Glomerular endothelial cell (primary cell): Measurements from ENCODE around the gene DPYSL3. TPM values are rescaled to one million over a fixed set of nuclear protein-coding genes. Genes with fewer than 3 reads are reported as not detected.

Source experiments
- DNase-seq: peaks from one replicate; pipeline ENCODE4 v3.0.0-alpha.2; 2011; ENCODE audit warnings: low read depth, low spot score; ENCODE audit errors: extremely low read depth
- total RNA-seq: library from RNA; depleted of rRNA; stranded (reverse); fragments of >200 nt; gene quantifications from 2 replicates; pipeline ENCODE4 v1.2.3, GENCODE V29; 2015

DPYSL3 gene
- total RNA-seq, 1 donor from 2014 or later, result 145 TPM

DNA sequence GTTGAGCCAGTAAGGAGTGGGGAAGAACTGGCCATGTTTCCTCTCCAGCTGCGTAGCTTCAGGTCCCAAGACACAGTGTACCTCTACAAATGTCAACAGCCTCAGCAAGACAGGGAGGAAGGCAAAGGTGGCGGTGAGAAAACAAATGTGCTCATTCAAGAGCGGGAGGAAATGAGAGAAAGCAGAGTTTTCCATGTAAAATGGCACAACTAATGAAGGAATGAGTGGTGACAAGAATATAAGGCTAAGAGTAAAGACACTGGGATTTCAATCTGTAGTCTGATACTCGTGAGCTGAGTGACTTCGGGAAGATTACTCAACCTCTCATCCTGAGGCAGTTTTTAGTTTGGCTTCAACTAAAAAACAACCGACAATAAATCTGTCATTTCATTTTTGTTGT lies 67.6 kb downstream of the DPYSL3 start:
- DNase-seq, result no peak

DNA sequence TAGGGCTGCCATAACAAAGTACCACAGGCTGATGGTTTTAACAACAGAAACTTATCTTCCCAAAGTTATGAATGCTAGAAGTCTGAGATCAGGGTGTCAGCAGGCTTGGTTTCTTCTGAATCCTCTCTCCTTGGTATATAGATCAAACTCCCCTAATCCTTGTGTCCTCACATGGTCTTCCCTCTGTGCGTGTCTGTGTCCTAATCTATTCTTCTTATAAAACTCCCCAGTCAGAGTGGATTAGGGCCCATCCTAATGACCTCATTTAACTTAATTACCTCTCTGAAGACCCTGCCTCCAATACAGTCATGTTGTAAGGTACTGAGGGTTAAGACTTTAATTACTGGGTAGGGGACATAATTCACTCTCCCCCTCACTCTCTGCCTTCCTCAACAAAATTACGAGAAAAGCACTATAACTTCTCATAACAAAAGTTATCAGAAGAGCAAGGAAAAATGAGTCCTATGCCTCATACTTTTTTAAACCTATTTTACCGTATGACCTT lies 68.6 kb downstream of the DPYSL3 start:
- no peak for DNase-seq

DNA sequence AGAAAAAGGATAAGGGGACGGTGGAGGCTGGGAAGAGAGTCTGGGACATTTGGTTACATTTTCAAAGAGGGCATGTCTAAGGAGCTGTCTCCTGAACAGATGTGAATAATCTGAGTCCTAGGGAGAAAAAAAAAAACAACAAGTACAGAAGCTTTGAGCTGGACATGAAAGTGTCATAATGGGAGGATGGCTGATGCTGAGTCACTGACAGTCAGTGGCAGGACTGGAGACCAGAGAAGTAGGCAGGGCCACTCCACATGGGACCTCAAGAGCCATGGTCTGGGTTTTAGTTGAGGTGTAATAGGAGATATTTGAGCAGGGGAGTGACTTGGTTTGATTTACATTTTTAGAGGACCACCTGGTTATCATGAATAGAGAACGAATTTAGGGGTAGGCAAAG lies 70.6 kb downstream of the DPYSL3 start:
- DNase-seq, result no peak

- DNase-seq, result no peak
These were observed 72.7 kb downstream of the DPYSL3 start for GRCh38 chr5:147437161-147437596.

DNA sequence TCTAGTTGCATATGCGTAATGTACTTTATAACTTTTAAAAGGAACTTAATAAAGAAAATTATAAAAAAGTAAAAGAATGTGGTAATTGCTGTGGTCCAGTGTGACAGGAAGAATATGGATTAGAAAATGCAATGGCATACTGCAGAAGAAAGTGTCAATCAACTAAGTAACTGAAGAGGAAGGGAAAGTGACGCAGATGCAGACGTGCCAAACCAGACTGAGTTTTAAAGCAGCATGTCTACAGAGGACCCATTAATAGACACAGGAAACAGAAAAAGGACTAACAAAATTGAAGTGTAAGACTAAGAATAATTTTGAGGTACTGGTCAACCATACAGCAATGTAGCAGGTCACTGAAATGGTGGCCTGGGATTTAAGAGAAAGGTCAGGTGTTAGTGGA lies 73.3 kb downstream of the DPYSL3 start:
- no peak for DNase-seq

- no peak for DNase-seq
These were observed 75.8 kb downstream of the DPYSL3 start for GRCh38 chr5:147434049-147434448.

GRCh38 chr5:147432323-147432722 lies 77.5 kb downstream of the DPYSL3 start:
- no peak for DNase-seq

- DNase-seq, result no peak
These were observed 78.3 kb downstream of the DPYSL3 start for GRCh38 chr5:147431586-147431985.

DNA sequence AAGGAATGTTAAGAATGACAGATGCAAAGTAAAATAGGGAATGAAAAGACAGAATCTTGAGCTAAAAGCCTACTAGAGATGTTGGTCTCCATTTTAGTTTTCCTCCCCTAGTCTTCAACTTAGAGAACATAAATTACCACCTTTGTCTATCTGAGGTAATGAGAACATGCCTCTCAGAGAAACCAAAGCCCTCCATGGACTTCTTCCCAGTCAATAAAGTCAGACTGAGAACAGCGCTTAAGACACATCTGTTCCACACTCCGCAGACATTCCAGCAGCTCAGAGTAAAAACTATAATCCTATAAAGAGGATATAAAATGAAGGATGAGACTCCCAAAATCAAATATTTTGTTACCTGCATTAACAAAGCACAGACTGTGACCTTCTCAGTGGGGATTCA lies 79.2 kb downstream of the DPYSL3 start:
- no peak for DNase-seq

DNA sequence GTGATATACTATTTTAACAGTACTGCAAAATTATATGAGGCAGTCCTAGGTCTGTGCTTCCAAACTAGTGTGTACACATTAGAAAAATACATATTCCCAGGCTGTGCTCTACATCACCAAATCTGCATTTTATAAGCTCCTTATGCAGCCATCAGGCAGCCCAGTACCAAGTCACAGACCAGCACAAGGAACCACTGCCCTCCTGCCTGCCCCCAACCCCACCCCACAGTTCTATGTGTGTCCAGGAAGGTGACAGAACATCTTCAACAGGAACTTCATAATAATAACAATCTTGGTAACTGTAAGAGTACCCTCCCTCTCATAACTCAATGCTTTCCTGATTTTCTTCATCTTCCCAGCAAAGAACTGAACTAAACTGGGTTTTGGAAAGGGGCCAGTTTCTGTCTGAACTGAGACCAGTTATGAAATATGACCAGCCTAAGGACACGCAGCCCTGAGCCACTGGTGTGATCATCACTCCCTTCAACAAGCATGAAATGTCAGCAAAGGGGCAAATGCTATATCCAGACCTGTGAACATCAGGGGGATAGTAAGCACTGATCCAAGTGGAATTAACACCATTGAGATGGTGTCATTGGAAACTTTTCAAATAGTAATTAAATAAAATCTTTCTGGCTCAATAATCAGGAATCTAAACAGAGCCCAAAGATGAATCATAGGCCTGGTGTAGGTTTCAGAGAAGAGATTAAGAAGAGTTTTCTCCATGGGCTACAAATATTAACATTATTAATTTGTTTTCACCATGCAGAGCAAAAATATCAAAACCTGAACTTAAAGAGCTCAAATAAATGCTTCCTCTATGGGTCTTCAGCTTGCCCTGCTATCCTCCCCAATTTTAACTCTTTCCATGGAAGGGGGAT lies 82.1 kb downstream of the DPYSL3 start:
- DNase-seq, result no peak

- DNase-seq, result no peak
These were observed 83.1 kb downstream of the DPYSL3 start for GRCh38 chr5:147426640-147427327.

GRCh38 chr5:147418613-147419012 lies 91.3 kb downstream of the DPYSL3 start:
- DNase-seq, result no peak

DNA sequence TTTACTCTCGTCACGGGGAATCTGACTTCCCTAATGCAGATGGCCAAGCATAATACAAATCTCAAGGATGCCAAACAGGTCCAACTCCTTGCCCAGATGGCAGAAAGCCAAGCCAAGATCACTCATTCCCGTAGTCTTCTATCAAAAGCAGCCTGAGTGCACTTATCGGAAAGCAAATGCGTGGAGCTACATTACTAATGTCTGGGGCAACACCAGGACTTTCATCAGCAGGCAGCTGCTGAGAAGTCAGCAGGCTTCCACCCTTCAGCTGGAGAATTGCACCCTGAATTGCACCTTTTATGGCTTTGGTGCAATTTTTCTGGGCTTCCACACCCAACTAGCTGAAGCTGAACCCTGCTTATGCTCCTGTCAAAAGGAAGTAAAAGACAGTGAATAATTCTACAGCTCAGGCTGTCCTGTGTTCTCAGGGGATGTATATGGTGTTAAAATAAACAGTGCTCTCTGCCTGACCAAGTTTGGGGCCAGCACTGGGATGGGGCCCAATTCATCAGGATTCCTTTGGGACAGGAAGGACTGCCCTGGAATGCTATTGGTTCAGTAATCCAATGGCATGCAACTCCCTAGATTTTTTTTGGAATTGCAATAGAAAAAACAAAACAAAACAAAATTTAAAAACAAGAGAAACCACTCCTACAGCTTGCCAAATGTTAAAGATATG lies 92.6 kb downstream of the DPYSL3 start:
- DNase-seq, result no peak

- no peak for DNase-seq
These were observed 94.2 kb downstream of the DPYSL3 start for GRCh38 chr5:147415651-147416050.

DNA sequence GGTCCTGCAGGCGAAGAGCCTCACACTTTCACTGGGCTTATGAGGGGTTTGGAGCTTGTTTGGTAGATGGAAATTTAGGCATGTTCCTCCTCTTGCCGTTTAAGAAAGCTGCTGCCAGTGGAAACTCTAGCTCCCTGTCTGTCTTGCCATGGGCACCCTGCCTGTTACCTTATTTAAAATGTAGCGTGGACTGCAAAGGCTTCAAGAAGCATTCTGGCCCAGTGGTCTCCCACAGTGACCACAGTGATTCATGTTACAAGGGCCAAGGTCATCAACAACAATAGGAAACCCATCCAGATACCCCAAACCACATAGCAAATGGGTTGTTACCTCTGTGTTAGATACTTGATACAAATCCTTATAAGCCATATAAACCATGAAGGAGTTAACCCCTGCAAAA lies 96.6 kb downstream of the DPYSL3 start:
- DNase-seq, result no peak

GRCh38 chr5:147412561-147412960 lies 97.3 kb downstream of the DPYSL3 start:
- DNase-seq, result no peak

DNA sequence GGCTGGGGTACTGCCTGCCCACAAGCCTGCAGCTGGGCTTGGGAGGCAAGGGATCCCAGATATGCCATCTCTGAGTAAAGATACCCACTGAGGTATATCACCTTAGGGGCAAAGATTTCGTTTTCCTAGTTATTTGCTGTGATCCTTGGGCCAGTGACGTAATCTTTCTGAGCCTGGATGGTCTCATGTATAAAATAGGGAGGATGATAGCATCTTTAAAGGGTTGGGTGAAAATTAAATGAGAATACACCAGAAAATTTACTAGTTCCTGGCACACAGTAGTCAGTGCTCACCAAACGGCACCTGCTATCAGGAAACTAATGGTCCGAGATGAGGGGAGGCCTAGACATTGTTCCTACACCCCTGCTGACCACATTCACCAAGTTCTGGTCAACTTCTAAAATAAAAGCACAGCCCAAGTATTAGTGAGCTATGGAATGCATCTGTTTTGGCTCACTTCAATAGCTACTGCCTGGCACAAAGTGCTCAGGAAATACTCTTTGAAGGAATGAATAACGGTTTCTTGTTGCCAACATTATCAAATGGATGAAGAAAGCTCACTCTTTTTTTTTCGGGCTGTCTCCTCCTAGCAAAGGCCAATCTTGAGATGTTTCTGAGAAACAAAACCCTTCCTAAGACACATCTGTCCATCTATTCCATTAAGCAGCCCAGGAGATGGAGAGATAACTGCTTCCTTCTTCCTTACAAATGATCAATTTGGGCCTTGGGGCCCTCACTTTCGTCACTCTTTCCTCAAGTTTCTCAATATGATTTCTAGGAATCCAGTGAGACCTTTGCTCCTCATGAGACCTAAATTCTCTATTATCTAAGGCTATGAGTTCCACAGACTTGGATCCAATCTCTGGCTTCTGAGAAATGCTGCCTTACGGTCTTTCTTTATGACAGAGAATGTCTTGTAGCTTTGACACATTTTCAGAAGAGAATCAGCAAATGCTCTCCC lies 98.2 kb downstream of the DPYSL3 start:
- DNase-seq, result no peak

DNA sequence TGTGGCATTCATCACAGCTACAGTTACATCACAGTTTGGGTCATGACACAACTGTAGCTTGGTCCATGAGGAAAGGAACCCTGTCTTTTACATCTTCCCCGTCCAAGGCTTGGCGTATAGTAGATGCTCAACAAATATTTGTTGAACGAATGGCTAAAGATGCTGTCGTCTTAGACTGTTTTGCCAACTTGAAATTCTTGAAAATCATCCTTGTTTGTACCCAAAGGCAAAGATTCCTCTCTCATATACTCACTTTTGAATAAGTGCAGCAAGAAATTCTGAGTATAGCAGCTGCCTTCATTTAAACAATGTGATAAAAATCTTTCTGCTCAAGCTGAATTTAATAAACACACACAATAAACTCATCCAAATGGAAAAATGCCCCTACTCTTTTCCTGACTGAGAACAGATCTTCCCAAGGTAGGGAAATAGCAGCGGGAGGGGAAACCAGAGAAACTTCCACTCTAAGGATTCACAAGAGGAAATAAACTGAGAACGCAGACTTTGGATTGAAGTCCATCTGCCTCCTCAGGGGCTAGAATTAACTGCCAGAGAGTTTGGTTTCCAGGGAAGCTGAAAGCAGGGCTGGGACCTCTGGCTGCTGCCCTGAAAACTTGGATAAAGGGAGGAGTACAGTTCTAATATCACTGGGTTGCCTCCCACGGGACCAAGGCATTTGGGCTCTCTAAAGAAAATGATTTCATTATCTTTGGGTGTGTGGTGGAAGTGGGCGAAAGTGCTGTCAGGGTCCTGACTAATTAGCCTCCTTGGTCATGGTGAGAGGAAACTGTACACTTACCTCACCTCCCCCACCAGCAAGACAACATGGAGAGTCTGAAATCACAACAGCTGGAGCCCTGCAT lies 99.1 kb downstream of the DPYSL3 start:
- no peak for DNase-seq

GRCh38 chr5:147408980-147409379 lies 100.9 kb downstream of the DPYSL3 start:
- no peak for DNase-seq
